Lower leg skin (tissue), 3 donors: ENCODE measurements around the gene OLFML1.

Experiments used
- CTCF ChIP-seq, 3 donors: fragments of 450-650 bp; IDR thresholded peaks; one replicate each; pipeline ENCODE4 v1.5.1; 2016; ENCODE audit warnings: antibody characterized with exemption in 3 of 3, mild to moderate bottlenecking in 3 of 3, moderate library complexity in 2 of 3
- POLR2A ChIP-seq, 2 donors: fragments of 450-650 bp; IDR thresholded peaks; one replicate each; pipeline ENCODE4 v1.6.1; 2016 to 2017; ENCODE audit warnings: antibody characterized with exemption in 2 of 2, mild to moderate bottlenecking in 1 of 2, moderate library complexity in 1 of 2

DNA sequence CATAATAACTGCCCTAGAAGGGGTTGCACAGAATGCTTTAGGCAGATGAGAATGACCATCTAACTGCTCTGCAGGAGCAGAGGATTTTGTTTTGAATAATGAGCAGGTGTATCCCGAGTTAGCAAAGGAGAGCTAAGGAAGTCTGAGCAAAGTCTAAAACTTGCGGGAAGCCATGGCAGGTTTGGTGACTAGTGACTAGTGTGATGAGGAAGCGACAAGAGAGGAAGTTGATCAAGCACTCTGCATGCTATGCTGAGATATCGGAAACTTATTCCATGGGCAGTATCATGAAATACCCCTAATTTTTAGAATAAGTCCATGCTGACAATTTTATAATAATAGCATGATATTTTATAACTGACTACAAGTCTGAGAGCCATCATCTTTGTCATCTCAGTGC lies 12.9 kb downstream of the OLFML1 start:
- TF ChIP-seq POLR2A (IDR thresholded peaks at IDR 0.05) (no peak), CTCF (IDR thresholded peaks at IDR 0.05) (no peak)
